HG02678 (cell line): ENCODE results near the gene CDK6.
A peak's percentile ranks its signal among the peaks of the same experiment; 100 is the strongest.

Experiments
- ATAC-seq: cut with Tn5 transposase; IDR thresholded peaks from one replicate; pipeline ENCODE4 v1.9.1; 2021; ENCODE audit warnings: mild to moderate bottlenecking, moderate library complexity; ENCODE audit not compliant: unreplicated experiment

Gene CDK6

DNA sequence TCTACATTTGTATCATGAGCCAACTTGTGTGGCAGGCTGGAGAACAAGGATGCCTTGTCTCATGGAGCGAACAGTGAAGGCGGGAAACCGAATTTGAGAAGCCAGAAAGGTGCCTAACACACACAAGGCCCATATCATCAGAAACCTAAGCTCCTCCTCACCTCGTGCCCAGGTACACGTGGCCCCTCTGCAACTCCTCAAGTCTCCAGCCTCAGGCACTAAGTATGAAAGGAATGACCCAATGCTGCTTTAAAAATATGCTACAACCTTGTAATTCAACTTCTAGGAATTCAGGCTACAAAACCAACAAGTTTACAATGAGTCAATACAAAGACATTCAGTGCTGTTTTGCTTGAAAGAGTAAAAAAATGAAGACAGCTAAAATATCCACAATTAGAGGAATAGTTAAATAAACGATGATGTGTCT, 95.7 kb downstream of the CDK6 start:
- no peak for ATAC-seq

DNA sequence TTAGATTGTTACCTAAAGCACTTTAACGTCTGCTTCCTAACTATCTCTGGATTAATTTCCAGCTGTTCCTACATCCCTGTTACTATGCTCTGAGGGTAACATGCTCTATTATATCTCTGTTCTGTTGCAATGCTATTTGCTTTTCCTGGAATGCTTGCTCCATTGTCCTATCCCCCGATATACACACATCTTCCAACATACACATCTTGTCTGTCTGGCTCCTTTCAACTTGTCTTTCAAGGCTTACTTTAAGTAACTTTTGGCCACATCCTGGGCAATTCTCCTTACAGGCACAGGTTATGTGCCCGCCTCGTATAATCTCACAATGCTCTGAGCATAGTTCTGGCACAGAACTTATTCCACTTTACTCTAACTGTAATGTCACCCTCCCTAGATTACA, 96.2 kb downstream of the CDK6 start:
- ATAC-seq: no peak

- no peak for ATAC-seq
These were observed 97.3 kb downstream of the CDK6 start for GRCh38 chr7:92739091-92739490.

- ATAC-seq: peak; percentile 96
These were observed 98.7 kb downstream of the CDK6 start for GRCh38 chr7:92737706-92738105.

DNA sequence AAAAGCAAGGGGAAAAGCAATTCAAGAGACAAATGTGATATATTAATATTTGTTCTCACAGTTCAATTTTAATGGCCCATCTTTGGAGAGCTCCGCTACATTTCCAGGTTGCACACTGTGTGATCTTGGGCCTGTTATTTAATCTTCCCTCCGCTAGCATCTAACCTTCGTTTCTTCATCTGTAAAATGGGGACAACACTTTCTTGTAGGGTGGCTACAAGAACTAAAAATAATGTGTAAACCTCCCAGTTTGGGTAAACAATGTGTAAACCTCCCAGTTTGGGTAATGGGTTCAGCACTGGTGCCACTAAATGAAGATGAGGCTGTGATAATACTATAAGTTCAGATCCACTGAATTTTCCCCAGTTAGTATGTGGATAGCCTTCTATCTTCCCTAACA, 99.5 kb downstream of the CDK6 start:
- ATAC-seq: no peak

- no peak for ATAC-seq
These were observed 100.7 kb downstream of the CDK6 start for GRCh38 chr7:92735707-92736106.

DNA sequence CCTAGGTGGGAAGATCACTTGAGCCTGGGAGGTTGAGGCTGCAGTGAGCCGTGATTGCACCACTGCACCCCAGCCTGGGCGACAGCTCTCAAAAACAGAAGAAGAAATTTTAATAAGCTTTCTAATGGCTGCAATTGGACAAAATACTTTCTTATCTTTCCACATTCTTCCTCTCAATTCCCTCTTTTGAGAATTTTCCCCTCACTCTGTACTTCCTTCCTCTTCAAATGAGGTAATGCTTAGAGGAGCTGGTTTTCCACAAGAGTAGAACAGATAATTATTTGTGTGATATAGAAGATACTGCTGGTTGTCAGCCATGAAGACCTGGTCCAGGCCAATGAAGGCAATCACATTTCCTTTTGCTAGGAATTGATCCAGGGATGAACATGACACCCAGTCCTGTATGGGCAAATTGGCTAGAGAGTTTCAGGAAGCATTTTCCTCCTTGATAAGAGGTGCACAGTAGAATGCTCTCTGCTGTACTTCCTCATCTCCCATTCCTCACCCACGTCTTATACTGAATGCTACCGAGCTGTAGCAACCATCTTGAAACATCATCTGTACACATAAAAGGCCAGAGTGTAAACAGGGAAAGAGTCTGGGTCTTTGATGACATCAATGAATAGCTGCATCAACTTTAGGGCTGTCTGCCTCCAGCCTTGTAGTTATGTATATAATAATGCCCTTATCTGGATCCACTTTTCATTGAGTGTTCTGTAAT, 103.9 kb downstream of the CDK6 start:
- ATAC-seq: peak; percentile 18

DNA sequence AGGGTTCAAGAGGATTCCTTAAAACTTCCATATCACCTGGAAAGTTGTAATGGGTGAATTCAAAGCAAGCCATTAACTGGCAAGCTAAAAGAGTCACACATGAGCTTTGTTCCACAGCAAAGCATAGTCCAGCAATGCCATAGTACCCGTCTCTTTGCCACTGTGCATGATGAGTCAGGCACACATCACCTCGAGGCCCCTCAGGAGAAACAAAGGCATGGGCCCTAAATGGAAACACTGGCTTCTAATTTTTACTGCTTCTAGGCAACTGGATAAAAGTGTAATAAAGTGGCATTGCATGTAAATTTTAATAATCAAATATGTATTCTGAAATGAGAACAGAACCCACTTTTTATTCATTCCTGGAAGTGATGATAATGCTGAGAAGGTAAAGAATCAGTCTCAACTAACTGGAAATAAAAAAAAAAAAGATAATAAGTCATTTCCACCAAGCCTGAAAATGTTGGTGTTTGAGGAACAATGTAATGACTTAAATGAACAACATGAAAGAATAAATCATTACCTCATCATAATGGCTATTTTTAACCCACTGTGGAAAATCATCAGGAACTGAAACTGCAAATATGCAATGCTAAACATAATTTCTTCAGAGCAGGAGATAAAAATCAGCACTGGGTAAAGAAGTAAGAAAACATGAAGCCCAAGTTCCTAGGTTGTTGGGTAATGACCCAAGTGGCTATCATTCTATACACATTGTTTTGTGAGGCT, 104.9 kb downstream of the CDK6 start:
- peak; percentile 42 for ATAC-seq

DNA sequence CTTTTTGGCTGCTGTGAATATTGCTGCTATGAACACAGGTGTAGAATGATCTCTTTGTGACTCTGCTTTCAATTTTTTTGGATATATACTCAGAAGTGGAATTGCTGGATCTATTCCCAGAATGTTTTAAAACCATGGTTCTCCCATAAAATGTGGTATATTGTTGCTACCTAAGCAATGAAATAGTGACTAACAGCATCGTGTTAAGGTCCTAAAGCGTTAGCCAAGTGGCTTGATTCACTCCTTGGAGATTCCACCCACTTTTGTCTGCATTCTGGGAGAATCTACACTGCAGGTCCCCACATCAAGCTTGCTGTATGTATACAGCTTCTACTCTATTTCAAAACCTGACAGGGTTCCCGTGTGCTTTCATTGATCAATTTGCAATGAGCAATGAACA, 105.6 kb downstream of the CDK6 start:
- no peak for ATAC-seq

DNA sequence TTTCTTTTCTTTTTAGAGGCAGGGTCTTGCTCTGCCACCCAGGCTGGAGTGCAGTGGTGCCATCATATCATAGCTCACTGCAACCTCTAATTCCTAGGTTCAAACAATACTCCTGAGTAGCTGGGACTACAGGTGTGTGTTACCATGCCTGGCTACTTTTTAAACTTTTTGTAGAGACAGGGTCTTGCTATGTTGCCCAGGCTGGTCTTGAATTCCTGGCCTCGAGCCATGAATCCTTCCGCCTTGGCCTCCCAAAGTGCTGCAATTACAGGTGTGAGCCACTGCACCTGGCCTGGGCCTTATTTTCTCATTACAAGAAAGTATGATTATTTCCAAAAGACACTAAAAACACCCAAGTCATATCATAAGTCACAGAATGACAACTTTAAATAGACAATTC, 106.6 kb downstream of the CDK6 start:
- ATAC-seq: no peak

DNA sequence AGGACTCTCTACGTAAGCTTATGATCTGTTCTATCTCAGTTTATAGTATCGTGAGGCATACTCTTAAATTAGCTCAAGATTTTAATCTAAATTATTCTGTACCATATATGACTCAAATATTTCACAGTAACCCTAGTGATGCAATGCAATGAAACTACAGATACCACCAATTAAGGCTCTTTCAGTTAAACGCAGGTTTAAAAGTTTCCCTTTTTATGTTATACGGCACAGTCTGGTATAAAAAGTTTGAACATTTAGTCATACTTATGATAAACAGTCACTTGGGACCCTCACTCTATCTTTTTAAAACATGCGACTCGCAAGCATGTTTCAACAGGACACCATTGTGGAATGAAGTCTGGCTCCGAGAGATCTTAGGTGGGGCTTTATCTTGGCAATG, 107.2 kb downstream of the CDK6 start:
- no peak for ATAC-seq

DNA sequence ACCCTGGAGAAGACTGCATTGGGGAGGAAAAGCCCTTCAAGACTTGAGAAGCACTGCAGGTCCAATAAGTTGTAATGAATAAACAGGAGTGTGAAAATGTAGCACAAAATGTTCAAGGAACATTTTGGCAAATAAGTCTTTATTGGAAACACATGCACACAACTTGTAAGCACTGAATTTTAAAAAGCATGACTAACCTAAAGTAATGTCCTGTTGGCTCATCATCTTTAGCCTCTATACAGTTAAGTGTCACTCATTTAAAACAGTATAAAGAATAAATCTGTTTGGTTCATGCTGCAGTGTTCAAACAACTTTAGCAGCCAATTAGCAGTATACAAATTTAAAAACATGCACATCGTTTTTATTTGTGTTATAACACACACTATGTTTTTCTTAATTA, 108.6 kb downstream of the CDK6 start:
- ATAC-seq: no peak

DNA sequence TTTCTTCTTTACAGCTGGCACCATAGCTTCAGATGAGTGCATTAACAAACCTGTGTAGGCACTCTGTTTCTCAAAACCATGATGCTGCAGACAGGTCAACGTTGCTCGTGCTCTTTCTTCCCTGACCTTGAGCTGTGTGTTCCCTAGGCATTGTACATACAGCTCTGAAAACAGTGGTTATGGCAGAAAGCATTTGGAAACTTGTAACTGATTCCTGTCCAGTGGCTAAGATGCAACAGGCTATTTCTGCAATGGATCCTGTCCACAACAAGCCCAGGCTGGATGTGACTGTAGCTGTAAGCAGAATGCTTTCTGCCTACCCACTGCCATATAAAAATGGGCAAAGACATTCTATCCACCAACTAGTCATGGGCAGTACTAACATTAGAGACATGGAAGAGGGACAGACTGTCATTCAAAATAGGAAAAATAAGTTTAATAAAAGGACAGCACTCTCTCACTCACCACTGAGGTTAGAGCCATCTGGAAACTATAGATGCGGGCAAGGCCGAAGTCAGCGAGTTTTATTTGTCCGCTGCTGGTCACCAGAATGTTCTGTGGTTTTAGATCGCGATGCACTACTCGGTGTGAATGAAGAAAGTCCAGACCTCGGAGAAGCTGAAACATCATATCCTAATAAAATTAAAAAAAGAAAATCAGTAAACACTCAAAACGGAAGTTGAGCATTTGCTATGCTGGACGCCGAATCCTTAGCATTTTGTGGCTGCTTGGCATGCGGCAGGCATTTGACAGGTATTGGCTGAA, 111.0 kb downstream of the CDK6 start:
- ATAC-seq: no peak

- no peak for ATAC-seq
These were observed 112.4 kb downstream of the CDK6 start for GRCh38 chr7:92723943-92724342.

DNA sequence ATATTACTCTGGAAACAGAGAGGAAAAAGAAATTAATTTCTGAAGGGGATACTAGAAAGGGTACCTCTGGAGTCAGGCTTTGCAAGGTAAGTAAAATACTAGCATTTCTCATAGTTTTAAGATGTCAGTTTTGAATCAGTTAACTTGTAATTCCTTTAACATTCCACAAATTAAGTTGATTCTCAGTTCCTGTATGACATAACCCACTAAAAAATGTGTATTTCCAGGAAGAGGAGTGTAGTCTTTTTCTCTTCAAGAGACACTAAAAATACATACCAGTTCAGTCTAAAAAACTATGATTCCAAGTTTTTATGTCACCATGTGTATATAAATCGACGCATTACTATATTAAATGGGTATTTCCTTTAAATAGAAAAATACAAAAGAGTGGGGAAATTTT, 113.2 kb downstream of the CDK6 start:
- no peak for ATAC-seq

GRCh38 chr7:92722541-92722940, 113.8 kb downstream of the CDK6 start:
- no peak for ATAC-seq

DNA sequence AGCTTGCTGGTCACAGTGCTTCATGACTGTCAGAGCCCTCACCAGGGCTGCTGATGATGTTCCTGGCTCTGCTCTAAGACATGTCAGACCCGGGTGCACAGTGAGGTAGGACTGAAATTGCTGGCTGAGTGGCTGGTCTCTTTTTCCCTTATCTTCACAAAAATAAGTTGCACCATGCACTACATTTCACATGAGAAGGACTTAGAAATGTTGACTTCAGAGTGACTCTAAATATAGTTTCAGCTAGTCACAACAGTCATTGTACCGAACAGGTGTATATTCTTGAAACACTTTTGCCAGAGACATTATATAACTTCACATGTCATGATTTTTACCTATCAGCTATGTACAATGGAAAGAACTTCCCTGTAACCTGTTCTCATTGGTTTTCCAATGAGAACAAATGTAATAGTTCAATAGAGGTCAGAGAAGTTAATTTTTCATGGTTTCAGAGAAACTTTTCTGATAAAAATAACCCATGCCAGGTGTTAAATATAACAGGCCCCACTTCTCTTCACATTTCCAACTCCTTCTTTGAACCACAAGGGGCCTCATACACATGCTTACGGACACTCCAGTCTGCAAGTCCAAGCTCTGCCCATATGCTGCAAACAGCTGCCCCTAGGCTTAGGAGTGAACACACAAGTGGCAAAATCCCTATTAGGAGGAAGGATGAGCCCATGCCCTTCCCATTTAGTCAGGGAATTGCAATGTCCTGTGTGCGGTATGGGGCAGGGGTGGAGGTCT, 115.6 kb downstream of the CDK6 start:
- peak; percentile 72 for ATAC-seq

DNA sequence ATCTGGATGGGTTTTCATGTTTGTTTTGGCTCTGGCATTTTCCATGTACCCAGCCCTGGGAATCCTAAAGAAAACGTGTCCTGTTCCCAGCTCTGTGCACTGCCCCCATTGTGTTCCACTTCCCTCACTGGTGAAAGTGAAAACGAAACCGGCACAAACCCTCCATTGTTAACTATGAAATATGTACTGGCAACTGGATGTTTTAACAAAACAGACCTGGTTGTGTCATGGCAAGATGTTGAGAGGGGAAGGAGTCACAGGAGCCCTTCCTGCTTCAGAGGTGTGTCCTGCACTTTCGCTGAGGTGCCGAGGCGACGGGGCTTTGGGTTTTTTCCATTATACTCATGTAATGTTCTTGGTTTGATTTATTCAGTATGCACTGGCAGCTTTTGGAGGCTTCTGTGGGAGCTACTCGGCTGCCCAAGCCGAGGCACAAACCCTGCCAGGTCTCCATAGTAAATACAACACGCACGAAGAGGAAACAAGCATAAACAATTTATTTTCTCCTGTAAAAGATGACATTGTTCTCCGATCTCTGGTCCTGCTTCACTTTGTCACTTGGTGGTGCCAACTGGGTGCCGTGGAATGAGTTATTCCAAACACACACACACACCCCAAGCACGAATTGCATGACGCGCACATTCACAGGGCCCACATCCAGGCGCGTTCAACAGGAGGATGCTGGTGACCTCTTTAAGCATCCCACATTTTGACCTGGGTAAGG, 118.2 kb downstream of the CDK6 start:
- ATAC-seq: peak; percentile 57

GRCh38 chr7:92717623-92717992, 118.8 kb downstream of the CDK6 start:
- peak; percentile 7 for ATAC-seq

- ATAC-seq: no peak
These were observed 119.4 kb downstream of the CDK6 start for GRCh38 chr7:92716825-92717580.
